Measurements from ENCODE around the gene TENM3.

- TF ChIP-seq POLR2A (IDR thresholded peaks at IDR 0.05) (no peak), CTCF (IDR thresholded peaks at IDR 0.05) (no peak), EP300 (IDR thresholded peaks at IDR 0.05; ENCODE audit: low read depth) (no peak)
Measured at GRCh38 chr4:182264139-182264752, 21.0 kb downstream of the TENM3 start.
